Measurements from ENCODE around the gene RILPL1. TPM values are rescaled to one million over a fixed set of nuclear protein-coding genes. Genes with fewer than 3 reads are reported as not detected.

The RILPL1 gene
- total RNA-seq, 2 experiments from 2014 or later = 0.38 to 0.86 TPM

DNA sequence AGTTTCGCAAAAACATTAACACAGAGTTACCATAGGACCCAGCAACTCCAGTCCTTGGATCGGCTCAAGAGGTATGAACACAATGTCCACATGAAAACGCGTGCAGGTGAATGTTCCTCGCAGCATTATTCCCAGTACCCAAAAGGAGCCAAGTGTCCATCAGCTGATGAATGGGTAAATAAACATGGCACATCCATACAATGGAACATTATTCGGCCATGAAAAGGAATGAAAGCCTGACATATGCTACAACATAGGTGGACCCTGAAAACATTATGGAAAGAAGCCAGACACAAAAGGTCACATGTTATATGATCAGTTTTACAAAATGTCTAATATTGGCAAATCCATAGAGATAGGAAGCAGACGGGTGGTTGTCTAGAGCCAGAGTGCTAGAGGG lies 9.1 kb downstream of the RILPL1 start:
- no TSS peak for BruUV-seq (replicated peaks)
- intact Hi-C loops (cut with micrococcal nuclease; ENCODE audit: unreplicated experiment) = no loop called here
- DNase-seq (ENCODE audit: low spot score) = no peak
- Histone ChIP-seq H3K9me2 (ENCODE audit: insufficient read depth, low read length) (no peaks in the 10 kb centered on the region), H3K4me3 (ENCODE audit: low read depth, low read length, poor library complexity, severe bottlenecking) (no peak overlapping the region), H3K4me2 (ENCODE audit: low read length) (no peak overlapping the region), H3K27ac (ENCODE audit: low read depth, low read length, poor library complexity, severe bottlenecking) (no peak overlapping the region), H3K4me1 (ENCODE audit: insufficient read depth, low read length, poor library complexity, severe bottlenecking) (no peaks in the 10 kb centered on the region), H3K9me3 (ENCODE audit: low read length) (no peaks in the 10 kb centered on the region), H4K20me1 (ENCODE audit: insufficient read depth, low read length) (no peaks in the 10 kb centered on the region), H2AFZ (ENCODE audit: low read length) (no peak overlapping the region), H3K79me2 (ENCODE audit: insufficient read depth, low read depth, low read length) (no peaks in the 10 kb centered on the region), H3K36me3 (ENCODE audit: insufficient read depth, low read length) (no peaks in the 10 kb centered on the region)
- ChIA-PET POLR2A (no interaction called here), CTCF (ENCODE audit: unreplicated experiment) (no interaction called here)
- TF ChIP-seq, protein P1, sequence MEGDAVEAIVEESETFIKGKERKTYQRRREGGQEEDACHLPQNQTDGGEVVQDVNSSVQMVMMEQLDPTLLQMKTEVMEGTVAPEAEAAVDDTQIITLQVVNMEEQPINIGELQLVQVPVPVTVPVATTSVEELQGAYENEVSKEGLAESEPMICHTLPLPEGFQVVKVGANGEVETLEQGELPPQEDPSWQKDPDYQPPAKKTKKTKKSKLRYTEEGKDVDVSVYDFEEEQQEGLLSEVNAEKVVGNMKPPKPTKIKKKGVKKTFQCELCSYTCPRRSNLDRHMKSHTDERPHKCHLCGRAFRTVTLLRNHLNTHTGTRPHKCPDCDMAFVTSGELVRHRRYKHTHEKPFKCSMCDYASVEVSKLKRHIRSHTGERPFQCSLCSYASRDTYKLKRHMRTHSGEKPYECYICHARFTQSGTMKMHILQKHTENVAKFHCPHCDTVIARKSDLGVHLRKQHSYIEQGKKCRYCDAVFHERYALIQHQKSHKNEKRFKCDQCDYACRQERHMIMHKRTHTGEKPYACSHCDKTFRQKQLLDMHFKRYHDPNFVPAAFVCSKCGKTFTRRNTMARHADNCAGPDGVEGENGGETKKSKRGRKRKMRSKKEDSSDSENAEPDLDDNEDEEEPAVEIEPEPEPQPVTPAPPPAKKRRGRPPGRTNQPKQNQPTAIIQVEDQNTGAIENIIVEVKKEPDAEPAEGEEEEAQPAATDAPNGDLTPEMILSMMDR (conservative IDR thresholded peaks at IDR 0.05; ENCODE audit: low read length) = no peak

DNA sequence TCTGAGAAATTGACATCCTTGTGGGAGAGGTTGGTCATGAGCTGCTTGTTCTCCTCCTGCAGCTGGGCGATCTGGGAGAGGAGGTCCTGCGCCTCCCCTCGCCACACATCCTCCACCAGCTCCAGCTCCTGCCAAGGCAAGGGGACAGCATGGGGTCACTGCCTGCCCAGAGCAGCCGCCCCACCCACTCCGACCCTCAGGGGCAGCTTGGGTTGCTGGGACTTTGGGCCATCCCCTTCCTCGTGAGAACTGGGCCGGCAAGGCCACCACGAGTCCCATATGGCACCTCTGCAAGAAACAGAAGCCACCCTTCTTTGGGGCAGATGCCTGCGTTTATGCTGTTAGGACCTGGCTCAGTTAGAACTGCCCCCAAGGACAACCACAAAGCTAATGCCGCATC lies 10.0 kb downstream of the RILPL1 start:
- ChIA-PET POLR2A (no interaction called here), CTCF (ENCODE audit: unreplicated experiment) (no interaction called here)
- intact Hi-C loops (cut with micrococcal nuclease; ENCODE audit: unreplicated experiment) = no loop called here

DNA sequence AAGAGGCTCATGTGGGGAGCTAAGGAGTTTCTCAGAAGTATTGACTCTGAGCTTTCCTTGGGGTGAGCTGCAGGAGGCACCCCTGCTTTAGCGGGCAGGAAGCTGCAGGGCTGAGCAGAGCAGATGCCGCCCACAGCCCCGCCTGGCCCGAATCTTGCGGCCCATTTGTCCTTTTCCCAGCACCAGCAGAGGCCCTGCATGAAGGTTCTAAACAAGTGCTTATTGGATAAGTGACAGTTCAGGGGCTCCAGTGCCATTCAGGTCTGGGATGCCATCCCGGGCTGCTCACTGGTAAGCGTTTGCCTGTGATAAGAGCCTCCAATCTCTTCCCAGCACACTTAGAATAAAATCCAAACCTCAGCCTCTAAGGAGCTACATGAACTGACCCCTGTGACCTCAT lies 11.4 kb downstream of the RILPL1 start:
- Histone ChIP-seq H3K79me2 (ENCODE audit: insufficient read depth, low read depth, low read length) (no peaks in the 10 kb centered on the region), H3K4me3 (ENCODE audit: low read depth, low read length, poor library complexity, severe bottlenecking) (no peak overlapping the region), H2AFZ (ENCODE audit: low read length) (no peak overlapping the region), H3K9me2 (ENCODE audit: insufficient read depth, low read length) (no peaks in the 10 kb centered on the region), H4K20me1 (ENCODE audit: insufficient read depth, low read length) (no peaks in the 10 kb centered on the region), H3K27ac (ENCODE audit: low read depth, low read length, poor library complexity, severe bottlenecking) (no peak overlapping the region), H3K4me1 (ENCODE audit: insufficient read depth, low read length, poor library complexity, severe bottlenecking) (no peaks in the 10 kb centered on the region), H3K36me3 (ENCODE audit: insufficient read depth, low read length) (no peaks in the 10 kb centered on the region), H3K9me3 (ENCODE audit: low read length) (no peaks in the 10 kb centered on the region), H3K4me2 (ENCODE audit: low read length) (no peak overlapping the region)
- TF ChIP-seq, protein P1 (conservative IDR thresholded peaks at IDR 0.05; ENCODE audit: low read length) = no peak
- no peak for TF ChIP-seq EZH2phosphoT487 (IDR thresholded peaks at IDR 0.05; ENCODE audit: borderline replicate concordance, low read depth, low read length)
- ChIA-PET POLR2A (interaction anchor here (0.5 to 0.7 kb wide), 2 partner anchors 45 to 498 kb away, joined by 3 to 7 read pairs; no protein-coding TSS in a partner anchor), CTCF (ENCODE audit: unreplicated experiment) (no interaction called here)
- BruUV-seq (replicated peaks) = no TSS peak
- no peak for DNase-seq (ENCODE audit: low spot score)
- intact Hi-C loops (cut with micrococcal nuclease; ENCODE audit: unreplicated experiment) = no loop called here

More for the DNA sequence above, 10.0 kb downstream of the RILPL1 start:
- H2AFZ ChIP-seq (ENCODE audit: low read length) = no peak overlapping the region
- H3K4me2 ChIP-seq (ENCODE audit: low read length) = no peak overlapping the region
- no peak overlapping the region for H3K27ac ChIP-seq (ENCODE audit: low read depth, low read length, poor library complexity, severe bottlenecking)
- H3K9me2 ChIP-seq (ENCODE audit: insufficient read depth, low read length) = no peaks in the 10 kb centered on the region
- DNase-seq (ENCODE audit: low spot score) = no peak
- H3K4me1 ChIP-seq (ENCODE audit: insufficient read depth, low read length, poor library complexity, severe bottlenecking) = no peaks in the 10 kb centered on the region
- H3K79me2 ChIP-seq (ENCODE audit: insufficient read depth, low read depth, low read length) = no peaks in the 10 kb centered on the region
- no TSS peak for BruUV-seq (replicated peaks)
- no peak overlapping the region for H3K4me3 ChIP-seq (ENCODE audit: low read depth, low read length, poor library complexity, severe bottlenecking)
- no peaks in the 10 kb centered on the region for H3K9me3 ChIP-seq (ENCODE audit: low read length)
- TF ChIP-seq, protein P1 (conservative IDR thresholded peaks at IDR 0.05; ENCODE audit: low read length) = no peak
- no peak for TF ChIP-seq EZH2phosphoT487 (IDR thresholded peaks at IDR 0.05; ENCODE audit: borderline replicate concordance, low read depth, low read length)
- no peaks in the 10 kb centered on the region for H3K36me3 ChIP-seq (ENCODE audit: insufficient read depth, low read length)
- H4K20me1 ChIP-seq (ENCODE audit: insufficient read depth, low read length) = no peaks in the 10 kb centered on the region
